K562 (cell line): ENCODE data around the gene NUP153. TPM values are rescaled to one million over a fixed set of nuclear protein-coding genes. Genes with fewer than 3 reads are reported as not detected.

ENCODE experiments used
- L3MBTL2 ChIP-seq: fragments of 450-650 bp; IDR thresholded peaks from 2 replicates; pipeline ENCODE4 v1.6.1; 2016; ENCODE audit warnings: mild to moderate bottlenecking, moderate library complexity
- MBD2 ChIP-seq: sonication (generic); IDR thresholded peaks from 2 replicates; pipeline ENCODE4 v1.6.1; 2016; ENCODE audit warnings: low read depth, borderline replicate concordance
- POLR2AphosphoS2 ChIP-seq: IDR thresholded peaks from 2 replicates; pipeline ENCODE4 v1.6.1; 2012; ENCODE audit warnings: low read length, improper control_type of control experiment
- PTBP1 ChIP-seq: fragments of 200-400 bp; formaldehyde crosslinking; IDR thresholded peaks from 2 replicates; pipeline ENCODE4 v1.6.1; 2017; ENCODE audit warnings: low read depth, low read length
- U2AF1 ChIP-seq: fragments of 200-400 bp; formaldehyde crosslinking; optimal IDR thresholded peaks from 2 replicates; pipeline ENCODE3; 2017; ENCODE audit warnings: mild to moderate bottlenecking, low read depth, low read length, moderate library complexity
- ZBTB9 ChIP-seq: fragments of 450-650 bp; formaldehyde crosslinking; IDR thresholded peaks from 2 replicates; pipeline ENCODE4 v1.4.0; 2020; ENCODE audit warnings: mild to moderate bottlenecking, moderate library complexity
- ZNF282 ChIP-seq: sonication (generic); formaldehyde crosslinking; IDR thresholded peaks from 2 replicates; pipeline ENCODE4 v1.8.1; 2023; ENCODE audit warnings: missing genetic modification reagents
- ZNF766 ChIP-seq: fragments of 200-800 bp; sonication (Bioruptor generic); conservative IDR thresholded peaks from 2 replicates; pipeline ENCODE4 v1.6.1; 2016; ENCODE audit warnings: missing genetic modification characterization, missing compliant biosample characterization
- polyA plus RNA-seq, 8 experiments: library from polyadenylated mRNA; depleted of rRNA in 4 of 8; stranded (reverse) in 5 of 8; unstranded in 3 of 8; fragments of >200 nt; fragmentation: Nextera tagmentation in 2 of 8; fragmentation: Illumina TruSeq in 1 of 8; extraction: Ambion mirVana in 2 of 8; extraction: Trizol in 1 of 8; gene quantifications; 2 replicates each; pipeline versions ENCODE4 v1.2.1 to v1.2.3, GENCODE V29; 2011 to 2014; ENCODE audit warnings: inconsistent platforms in 1 of 8, missing spikeins in 1 of 8
- total RNA-seq, 7 experiments: library from RNA; depleted of rRNA in 6 of 7; stranded (reverse); fragments of >200 nt in 6 of 7; fragmentation: Illumina TruSeq in 2 of 7; extraction: Trizol in 2 of 7; gene quantifications; 2 replicates each; pipeline versions ENCODE4 v1.2.1 to v1.2.3, GENCODE V29; 2011 to 2021; ENCODE audit warnings: low replicate concordance in 1 of 7
- TF ChIP-seq, protein P1 (sequence below): IDR thresholded peaks from 2 replicates; pipeline ENCODE4 v1.6.1; 2012; ENCODE audit warnings: low read depth, low read length, improper control_type of control experiment, borderline replicate concordance
- TF ChIP-seq, protein P2 (sequence below): IDR thresholded peaks from 3 replicates; pipeline ENCODE4 v1.6.1; 2011; ENCODE audit warnings: borderline replicate concordance, mild to moderate bottlenecking; ENCODE audit not compliant: insufficient read length, insufficient read depth
- TF ChIP-seq, protein P3 (sequence below): fragments of 450-650 bp; IDR thresholded peaks from 2 replicates; pipeline ENCODE4 v1.6.1; 2016; ENCODE audit warnings: mild to moderate bottlenecking, moderate library complexity

The NUP153 gene
- total and polyA plus RNA-seq, 9 of the 15 experiments (the other 6 are each of a cell fraction or from before 2014, with no cell fraction given), result 21.9 to 110 (median 84.8) TPM

GRCh38 chr6:17600527-17601385 lies 106.0 kb downstream of the NUP153 start (continued):
- TF ChIP-seq, protein P1, sequence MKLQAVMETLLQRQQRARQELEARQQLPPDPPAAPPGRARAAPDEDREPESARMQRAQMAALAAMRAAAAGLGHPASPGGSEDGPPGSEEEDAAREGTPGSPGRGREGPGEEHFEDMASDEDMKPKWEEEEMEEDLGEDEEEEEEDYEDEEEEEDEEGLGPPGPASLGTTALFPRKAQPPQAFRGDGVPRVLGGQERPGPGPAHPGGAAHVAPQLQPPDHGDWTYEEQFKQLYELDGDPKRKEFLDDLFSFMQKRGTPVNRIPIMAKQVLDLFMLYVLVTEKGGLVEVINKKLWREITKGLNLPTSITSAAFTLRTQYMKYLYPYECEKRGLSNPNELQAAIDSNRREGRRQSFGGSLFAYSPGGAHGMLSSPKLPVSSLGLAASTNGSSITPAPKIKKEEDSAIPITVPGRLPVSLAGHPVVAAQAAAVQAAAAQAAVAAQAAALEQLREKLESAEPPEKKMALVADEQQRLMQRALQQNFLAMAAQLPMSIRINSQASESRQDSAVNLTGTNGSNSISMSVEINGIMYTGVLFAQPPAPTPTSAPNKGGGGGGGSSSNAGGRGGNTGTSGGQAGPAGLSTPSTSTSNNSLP, result no peak
- TF ChIP-seq ZNF282 (CRISPR knock-in tag) (no peak), L3MBTL2 (peak; percentile 84), ZBTB9 (CRISPR knock-in tag) (no peak), MBD2 (no peak), U2AF1 (no peak), ZNF766 (CRISPR knock-in tag) (no peak), PTBP1 (no peak), POLR2AphosphoS2 (no peak)
- TF ChIP-seq, protein P2, sequence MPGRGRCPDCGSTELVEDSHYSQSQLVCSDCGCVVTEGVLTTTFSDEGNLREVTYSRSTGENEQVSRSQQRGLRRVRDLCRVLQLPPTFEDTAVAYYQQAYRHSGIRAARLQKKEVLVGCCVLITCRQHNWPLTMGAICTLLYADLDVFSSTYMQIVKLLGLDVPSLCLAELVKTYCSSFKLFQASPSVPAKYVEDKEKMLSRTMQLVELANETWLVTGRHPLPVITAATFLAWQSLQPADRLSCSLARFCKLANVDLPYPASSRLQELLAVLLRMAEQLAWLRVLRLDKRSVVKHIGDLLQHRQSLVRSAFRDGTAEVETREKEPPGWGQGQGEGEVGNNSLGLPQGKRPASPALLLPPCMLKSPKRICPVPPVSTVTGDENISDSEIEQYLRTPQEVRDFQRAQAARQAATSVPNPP, result no peak
- TF ChIP-seq, protein P3, sequence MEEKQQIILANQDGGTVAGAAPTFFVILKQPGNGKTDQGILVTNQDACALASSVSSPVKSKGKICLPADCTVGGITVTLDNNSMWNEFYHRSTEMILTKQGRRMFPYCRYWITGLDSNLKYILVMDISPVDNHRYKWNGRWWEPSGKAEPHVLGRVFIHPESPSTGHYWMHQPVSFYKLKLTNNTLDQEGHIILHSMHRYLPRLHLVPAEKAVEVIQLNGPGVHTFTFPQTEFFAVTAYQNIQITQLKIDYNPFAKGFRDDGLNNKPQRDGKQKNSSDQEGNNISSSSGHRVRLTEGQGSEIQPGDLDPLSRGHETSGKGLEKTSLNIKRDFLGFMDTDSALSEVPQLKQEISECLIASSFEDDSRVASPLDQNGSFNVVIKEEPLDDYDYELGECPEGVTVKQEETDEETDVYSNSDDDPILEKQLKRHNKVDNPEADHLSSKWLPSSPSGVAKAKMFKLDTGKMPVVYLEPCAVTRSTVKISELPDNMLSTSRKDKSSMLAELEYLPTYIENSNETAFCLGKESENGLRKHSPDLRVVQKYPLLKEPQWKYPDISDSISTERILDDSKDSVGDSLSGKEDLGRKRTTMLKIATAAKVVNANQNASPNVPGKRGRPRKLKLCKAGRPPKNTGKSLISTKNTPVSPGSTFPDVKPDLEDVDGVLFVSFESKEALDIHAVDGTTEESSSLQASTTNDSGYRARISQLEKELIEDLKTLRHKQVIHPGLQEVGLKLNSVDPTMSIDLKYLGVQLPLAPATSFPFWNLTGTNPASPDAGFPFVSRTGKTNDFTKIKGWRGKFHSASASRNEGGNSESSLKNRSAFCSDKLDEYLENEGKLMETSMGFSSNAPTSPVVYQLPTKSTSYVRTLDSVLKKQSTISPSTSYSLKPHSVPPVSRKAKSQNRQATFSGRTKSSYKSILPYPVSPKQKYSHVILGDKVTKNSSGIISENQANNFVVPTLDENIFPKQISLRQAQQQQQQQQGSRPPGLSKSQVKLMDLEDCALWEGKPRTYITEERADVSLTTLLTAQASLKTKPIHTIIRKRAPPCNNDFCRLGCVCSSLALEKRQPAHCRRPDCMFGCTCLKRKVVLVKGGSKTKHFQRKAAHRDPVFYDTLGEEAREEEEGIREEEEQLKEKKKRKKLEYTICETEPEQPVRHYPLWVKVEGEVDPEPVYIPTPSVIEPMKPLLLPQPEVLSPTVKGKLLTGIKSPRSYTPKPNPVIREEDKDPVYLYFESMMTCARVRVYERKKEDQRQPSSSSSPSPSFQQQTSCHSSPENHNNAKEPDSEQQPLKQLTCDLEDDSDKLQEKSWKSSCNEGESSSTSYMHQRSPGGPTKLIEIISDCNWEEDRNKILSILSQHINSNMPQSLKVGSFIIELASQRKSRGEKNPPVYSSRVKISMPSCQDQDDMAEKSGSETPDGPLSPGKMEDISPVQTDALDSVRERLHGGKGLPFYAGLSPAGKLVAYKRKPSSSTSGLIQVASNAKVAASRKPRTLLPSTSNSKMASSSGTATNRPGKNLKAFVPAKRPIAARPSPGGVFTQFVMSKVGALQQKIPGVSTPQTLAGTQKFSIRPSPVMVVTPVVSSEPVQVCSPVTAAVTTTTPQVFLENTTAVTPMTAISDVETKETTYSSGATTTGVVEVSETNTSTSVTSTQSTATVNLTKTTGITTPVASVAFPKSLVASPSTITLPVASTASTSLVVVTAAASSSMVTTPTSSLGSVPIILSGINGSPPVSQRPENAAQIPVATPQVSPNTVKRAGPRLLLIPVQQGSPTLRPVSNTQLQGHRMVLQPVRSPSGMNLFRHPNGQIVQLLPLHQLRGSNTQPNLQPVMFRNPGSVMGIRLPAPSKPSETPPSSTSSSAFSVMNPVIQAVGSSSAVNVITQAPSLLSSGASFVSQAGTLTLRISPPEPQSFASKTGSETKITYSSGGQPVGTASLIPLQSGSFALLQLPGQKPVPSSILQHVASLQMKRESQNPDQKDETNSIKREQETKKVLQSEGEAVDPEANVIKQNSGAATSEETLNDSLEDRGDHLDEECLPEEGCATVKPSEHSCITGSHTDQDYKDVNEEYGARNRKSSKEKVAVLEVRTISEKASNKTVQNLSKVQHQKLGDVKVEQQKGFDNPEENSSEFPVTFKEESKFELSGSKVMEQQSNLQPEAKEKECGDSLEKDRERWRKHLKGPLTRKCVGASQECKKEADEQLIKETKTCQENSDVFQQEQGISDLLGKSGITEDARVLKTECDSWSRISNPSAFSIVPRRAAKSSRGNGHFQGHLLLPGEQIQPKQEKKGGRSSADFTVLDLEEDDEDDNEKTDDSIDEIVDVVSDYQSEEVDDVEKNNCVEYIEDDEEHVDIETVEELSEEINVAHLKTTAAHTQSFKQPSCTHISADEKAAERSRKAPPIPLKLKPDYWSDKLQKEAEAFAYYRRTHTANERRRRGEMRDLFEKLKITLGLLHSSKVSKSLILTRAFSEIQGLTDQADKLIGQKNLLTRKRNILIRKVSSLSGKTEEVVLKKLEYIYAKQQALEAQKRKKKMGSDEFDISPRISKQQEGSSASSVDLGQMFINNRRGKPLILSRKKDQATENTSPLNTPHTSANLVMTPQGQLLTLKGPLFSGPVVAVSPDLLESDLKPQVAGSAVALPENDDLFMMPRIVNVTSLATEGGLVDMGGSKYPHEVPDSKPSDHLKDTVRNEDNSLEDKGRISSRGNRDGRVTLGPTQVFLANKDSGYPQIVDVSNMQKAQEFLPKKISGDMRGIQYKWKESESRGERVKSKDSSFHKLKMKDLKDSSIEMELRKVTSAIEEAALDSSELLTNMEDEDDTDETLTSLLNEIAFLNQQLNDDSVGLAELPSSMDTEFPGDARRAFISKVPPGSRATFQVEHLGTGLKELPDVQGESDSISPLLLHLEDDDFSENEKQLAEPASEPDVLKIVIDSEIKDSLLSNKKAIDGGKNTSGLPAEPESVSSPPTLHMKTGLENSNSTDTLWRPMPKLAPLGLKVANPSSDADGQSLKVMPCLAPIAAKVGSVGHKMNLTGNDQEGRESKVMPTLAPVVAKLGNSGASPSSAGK, result peak; percentile 70; the same call in 1 of the 2 replicates
